Ishikawa (cell line): ENCODE data around the gene PIK3CD.

Source experiments
- EGR1 ChIP-seq: IDR thresholded peaks from 2 replicates; pipeline ENCODE4 v1.6.1; 2012
- TCF12 ChIP-seq: IDR thresholded peaks from 2 replicates; pipeline ENCODE4 v1.6.1; 2012; ENCODE audit warnings: low read depth

GRCh38 chr1:9696793-9697192 is 45.3 kb downstream of the PIK3CD start:
- TF ChIP-seq EGR1 (no peak), TCF12 (no peak)
